DMS114 treated with DMSO at 0.1 percent for 48 hours (cell line): Measurements from ENCODE around the gene RRM2.

ENCODE experiments used
- DNase-seq: peaks from one replicate; lab custom pipeline; 2025; ENCODE audit not compliant: unreplicated experiment; lab: John Stamatoyannopoulos, UW

RRM2 gene

GRCh38 chr2:10122500-10123280, at the start of gene RRM2:
Gene RRM2, plus strand, starts transcription at chr2:10122739. Its CDS starts 60 bp downstream, at chr2:10122799.
- peak; percentile 85 for DNase-seq

- DNase-seq = no peak
Measured at GRCh38 chr2:10073706-10074105, 48.8 kb upstream of the RRM2 start.

GRCh38 chr2:10075101-10075500, 47.4 kb upstream of the RRM2 start:
- no peak for DNase-seq

GRCh38 chr2:10075571-10076209, 46.8 kb upstream of the RRM2 start:
- no peak for DNase-seq

- DNase-seq = no peak
Measured at GRCh38 chr2:10076511-10076910, 46.0 kb upstream of the RRM2 start.

GRCh38 chr2:10076988-10077527, 45.5 kb upstream of the RRM2 start:
- DNase-seq = no peak

GRCh38 chr2:10078001-10078400, 44.5 kb upstream of the RRM2 start:
- no peak for DNase-seq

- no peak for DNase-seq
Measured at GRCh38 chr2:10078704-10079265, 43.8 kb upstream of the RRM2 start.

- no peak for DNase-seq
Measured at GRCh38 chr2:10079266-10079869, 43.2 kb upstream of the RRM2 start.

GRCh38 chr2:10079870-10080535, 42.5 kb upstream of the RRM2 start, which contains the start of gene CYS1:
Gene CYS1, minus strand, starts transcription at chr2:10080411. Its CDS starts 188 bp downstream, at chr2:10080223.
- no peak for DNase-seq

GRCh38 chr2:10080536-10081304, 41.8 kb upstream of the RRM2 start:
- no peak for DNase-seq

GRCh38 chr2:10083046-10083445, 39.5 kb upstream of the RRM2 start:
- no peak for DNase-seq

GRCh38 chr2:10083692-10084211, 38.8 kb upstream of the RRM2 start:
- DNase-seq = no peak

GRCh38 chr2:10084223-10084865, 38.2 kb upstream of the RRM2 start:
- no peak for DNase-seq

- DNase-seq = no peak
Measured at GRCh38 chr2:10085043-10085667, 37.4 kb upstream of the RRM2 start.

- no peak for DNase-seq
Measured at GRCh38 chr2:10085668-10086059, 36.9 kb upstream of the RRM2 start.

- DNase-seq = no peak
Measured at GRCh38 chr2:10086950-10087349, 35.6 kb upstream of the RRM2 start.

GRCh38 chr2:10087360-10087759, 35.2 kb upstream of the RRM2 start:
- DNase-seq = no peak

- no peak for DNase-seq
Measured at GRCh38 chr2:10089565-10090190, 32.9 kb upstream of the RRM2 start.
